Measurements from ENCODE around the gene PTPRK.

Gene PTPRK

GRCh38 chr6:128284128-128284527 lies 236.3 kb downstream of the PTPRK start:
- TF ChIP-seq ESRRG (CRISPR knock-in tag; IDR thresholded peaks at IDR 0.05) (no peak), BACH2 (CRISPR knock-in tag; IDR thresholded peaks at IDR 0.05; ENCODE audit: borderline replicate concordance) (no peak), GLIS3 (CRISPR knock-in tag; IDR thresholded peaks at IDR 0.05) (no peak), PPARA (CRISPR knock-in tag; IDR thresholded peaks at IDR 0.05; ENCODE audit: borderline replicate concordance) (no peak), TCF4 (CRISPR knock-in tag; IDR thresholded peaks at IDR 0.05; ENCODE audit: borderline replicate concordance) (no peak), ISL1 (CRISPR knock-in tag; IDR thresholded peaks at IDR 0.05) (no peak), ZNF8 (CRISPR knock-in tag; IDR thresholded peaks at IDR 0.05) (no peak), POU6F1 (CRISPR knock-in tag; IDR thresholded peaks at IDR 0.05; ENCODE audit: borderline replicate concordance, low read depth) (no peak), TOX (CRISPR knock-in tag; IDR thresholded peaks at IDR 0.05; ENCODE audit: borderline replicate concordance) (no peak), ZNF70 (CRISPR knock-in tag; IDR thresholded peaks at IDR 0.05) (no peak), ZFP3 (CRISPR knock-in tag; IDR thresholded peaks at IDR 0.05) (no peak), RARB (CRISPR knock-in tag; IDR thresholded peaks at IDR 0.05) (no peak), CSRNP3 (CRISPR knock-in tag; IDR thresholded peaks at IDR 0.05) (no peak), ARNTL (CRISPR knock-in tag; IDR thresholded peaks at IDR 0.05; ENCODE audit: borderline replicate concordance, low read depth) (no peak), ZC3H10 (CRISPR knock-in tag; IDR thresholded peaks at IDR 0.05) (no peak), TSHZ2 (CRISPR knock-in tag; IDR thresholded peaks at IDR 0.05) (no peak)
- no peak for ATAC-seq

- no peak for ATAC-seq
- no peak for TF ChIP-seq CSRNP3 (CRISPR knock-in tag; IDR thresholded peaks at IDR 0.05)
- no peak for TF ChIP-seq ZC3H10 (CRISPR knock-in tag; IDR thresholded peaks at IDR 0.05)
These were observed 237.4 kb downstream of the PTPRK start for GRCh38 chr6:128282961-128283360.

- TF ChIP-seq TCF4 (CRISPR knock-in tag; IDR thresholded peaks at IDR 0.05; ENCODE audit: borderline replicate concordance) (no peak), PPARA (CRISPR knock-in tag; IDR thresholded peaks at IDR 0.05; ENCODE audit: borderline replicate concordance) (no peak), ARNTL (CRISPR knock-in tag; IDR thresholded peaks at IDR 0.05; ENCODE audit: borderline replicate concordance, low read depth) (no peak), POU6F1 (CRISPR knock-in tag; IDR thresholded peaks at IDR 0.05; ENCODE audit: borderline replicate concordance, low read depth) (no peak), ZFP3 (CRISPR knock-in tag; IDR thresholded peaks at IDR 0.05) (no peak), ZC3H10 (CRISPR knock-in tag; IDR thresholded peaks at IDR 0.05) (no peak), SNAI2 (CRISPR knock-in tag; IDR thresholded peaks at IDR 0.05) (no peak)
- ATAC-seq: no peak
These were observed 239.4 kb downstream of the PTPRK start for GRCh38 chr6:128280960-128281359.

- no peak for TF ChIP-seq PPARA (CRISPR knock-in tag; IDR thresholded peaks at IDR 0.05; ENCODE audit: borderline replicate concordance)
- no peak for ATAC-seq
These were observed 240.3 kb downstream of the PTPRK start for GRCh38 chr6:128280066-128280465.

Measured in SK-N-SH treated with all-trans-retinoic acid at 6 μM for 48 hours (cell line).